ENCODE measurements around the gene SGCG.
"Not testable (repeated sequence)": the region's sequence is repeated elsewhere in the genome, so short reads cannot be mapped to it uniquely, and the experiment has no call there.

The SGCG gene

DNA sequence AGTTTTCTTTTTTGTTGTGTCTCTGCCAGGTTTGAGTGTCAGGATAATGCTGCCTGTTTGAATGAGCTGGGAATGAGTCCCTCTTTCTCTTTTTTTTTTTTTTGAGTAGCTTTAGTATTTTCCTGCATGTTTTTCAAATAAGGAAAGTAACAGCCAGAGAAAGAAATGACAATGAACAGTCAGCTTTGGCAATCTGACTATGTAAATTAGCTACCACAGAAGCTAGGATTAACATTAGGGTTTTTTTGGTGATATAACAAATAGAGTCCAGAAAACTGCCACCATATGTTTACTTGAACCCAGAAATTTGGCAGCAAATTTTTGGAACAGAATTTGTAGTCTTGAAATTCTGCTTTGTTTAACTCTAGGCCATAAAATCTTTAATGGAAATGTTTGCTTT, 50.5 kb downstream of the SGCG start:
- DNase-seq, result no peak

DNA sequence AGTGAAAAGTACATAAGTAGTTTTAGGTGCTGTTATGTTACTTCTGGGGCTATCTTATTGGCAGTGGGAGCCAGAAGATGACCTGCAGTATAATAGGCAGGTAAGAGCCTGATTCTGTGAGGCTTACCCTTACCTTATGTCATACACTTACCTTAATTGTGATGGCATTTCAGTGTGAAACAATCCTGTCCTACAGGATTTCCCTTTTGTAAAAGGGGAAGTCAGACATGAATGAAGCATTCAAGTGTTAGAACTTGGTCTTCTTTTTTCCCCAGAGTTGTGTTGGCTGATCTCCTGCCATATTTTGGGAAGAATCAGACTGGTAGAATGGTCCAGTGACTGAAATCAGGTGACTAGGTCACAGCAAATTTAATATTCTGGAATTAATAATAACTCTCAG, 55.2 kb downstream of the SGCG start:
- no peak for DNase-seq

DNA sequence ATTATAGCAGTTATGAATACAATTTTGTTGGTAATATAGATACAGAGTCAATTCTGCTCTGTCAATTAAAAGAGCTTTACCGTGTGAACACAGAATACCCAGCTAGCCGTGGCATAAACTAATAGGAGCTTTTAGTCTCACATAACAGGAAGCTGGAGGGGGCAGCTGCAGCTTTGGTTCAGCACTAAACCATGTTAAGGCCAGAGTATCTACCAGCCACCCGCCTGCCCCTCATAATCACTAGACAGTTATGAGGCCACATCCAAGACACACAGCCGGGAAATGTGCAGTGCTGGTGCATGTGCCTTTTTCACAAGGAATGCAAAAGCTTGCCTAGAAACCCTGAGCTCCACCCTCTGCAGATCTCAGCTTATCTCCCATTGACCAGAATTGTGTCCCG, 62.3 kb downstream of the SGCG start:
- no peak for DNase-seq

DNA sequence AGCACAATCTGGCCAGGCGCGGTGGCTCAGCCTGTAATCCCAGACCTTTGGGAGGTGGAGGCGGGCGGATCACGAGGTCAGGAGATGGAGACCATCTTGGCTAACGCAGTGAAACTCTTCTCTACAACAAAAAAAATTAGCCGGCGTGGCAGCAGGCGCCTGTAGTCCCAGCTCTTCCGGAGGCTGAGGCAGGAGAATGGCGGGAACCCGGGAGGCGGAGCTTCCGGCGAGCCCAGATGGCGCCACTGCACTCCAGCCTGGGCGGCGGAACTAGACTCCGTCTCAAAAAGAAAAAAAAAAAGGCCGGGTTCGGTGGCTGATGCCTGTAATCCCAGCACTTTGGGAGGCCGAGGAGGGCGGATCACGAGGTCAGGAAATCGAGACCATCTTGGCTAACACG, 67.6 kb downstream of the SGCG start:
- DNase-seq, result not testable (repeated sequence)

DNA sequence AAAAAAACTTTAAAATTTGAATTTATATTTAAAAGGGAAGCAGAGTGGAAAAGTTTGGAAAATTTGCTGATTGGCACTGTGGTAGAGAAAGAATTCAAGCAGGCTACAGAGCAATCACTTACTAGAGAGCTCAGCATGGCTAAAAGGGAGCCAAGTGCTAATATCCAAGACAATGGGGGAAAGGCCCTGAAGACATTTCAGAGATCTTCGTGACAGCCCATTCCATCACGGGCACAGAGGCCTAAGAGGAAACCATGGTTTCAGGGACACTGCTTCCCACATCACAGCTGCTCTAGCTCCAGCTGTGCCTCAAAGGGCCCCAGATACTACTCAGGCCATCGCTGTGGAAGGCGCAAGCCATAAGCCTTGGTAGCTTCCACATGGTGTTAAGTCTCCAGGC, 73.7 kb downstream of the SGCG start:
- DNase-seq, result no peak

DNA sequence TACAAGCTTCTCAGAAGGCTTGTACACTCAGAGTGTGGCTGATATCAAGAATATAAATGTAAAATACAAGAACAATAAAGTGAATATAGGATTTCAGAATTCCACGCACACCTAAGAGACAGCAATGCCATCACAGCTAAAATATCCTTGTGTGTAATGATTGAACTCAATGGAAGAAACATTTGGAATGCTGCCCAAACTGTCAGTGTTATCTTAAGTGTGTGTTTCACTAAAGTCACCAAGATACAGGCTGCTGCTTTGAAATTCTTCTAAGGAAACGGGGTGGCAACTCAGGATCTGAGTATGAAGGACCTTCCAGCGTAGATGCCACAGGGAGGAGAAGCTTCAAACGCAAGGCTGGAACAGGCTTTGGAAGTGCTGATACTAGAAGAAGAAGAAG, 86.8 kb downstream of the SGCG start:
- no peak for DNase-seq

DNA sequence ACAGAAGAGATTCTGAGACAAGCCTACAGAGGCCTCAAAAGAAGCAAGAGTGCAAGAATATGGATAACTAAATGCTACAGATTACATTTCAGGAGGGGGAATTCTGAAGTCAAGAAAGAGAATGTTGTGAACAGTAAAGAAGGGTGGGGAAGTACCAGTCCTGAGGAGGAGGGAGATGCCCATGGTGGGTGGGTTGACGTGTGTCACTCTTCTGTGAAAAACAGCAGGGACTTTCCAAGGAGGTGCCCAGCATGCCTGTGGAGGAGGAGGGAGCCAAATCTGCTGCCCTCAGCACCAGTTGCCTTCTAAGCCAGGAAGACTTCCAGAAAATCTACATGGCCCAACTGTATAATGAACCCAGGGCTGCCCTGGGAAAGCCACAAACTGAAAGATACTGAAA, 87.7 kb downstream of the SGCG start:
- no peak for DNase-seq

DNA sequence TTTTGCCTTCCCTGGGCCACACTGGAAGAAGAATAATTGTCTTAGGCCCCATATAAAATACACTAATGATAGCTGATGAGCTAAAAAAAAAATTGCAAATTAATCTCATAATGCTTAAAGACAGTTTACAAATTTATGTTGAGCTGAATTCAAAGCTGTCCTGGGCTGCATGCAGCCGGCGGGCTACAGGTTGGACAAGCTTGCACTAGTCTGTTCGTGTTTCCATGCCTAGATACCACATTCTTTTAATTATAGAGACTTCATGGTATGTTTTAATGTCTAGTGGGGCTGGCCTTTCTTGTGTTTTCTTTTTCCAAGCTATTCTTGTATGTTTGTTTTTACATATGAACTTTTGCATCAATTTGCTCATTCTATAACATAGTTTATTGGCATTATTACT, 90.6 kb downstream of the SGCG start:
- DNase-seq, result no peak

DNA sequence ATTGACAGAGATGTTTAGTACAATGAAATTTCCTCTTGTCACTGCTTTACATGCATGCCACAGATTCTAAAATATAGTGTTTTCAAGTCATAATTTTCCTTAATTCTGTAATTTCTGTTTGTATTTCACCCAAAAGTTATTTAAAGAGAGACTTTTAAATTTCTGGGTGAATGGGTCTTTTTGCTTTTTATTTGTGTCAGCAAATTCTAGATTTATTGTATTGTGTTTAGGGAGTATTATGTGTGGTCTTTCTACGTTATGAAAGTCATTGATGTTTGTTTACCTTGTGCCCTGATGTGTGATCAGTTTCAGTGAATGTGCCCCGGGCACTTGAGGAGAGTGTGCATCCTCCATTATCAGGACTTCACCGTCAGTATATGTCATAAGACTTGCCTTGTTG, 92.7 kb downstream of the SGCG start:
- no peak for DNase-seq

DNA sequence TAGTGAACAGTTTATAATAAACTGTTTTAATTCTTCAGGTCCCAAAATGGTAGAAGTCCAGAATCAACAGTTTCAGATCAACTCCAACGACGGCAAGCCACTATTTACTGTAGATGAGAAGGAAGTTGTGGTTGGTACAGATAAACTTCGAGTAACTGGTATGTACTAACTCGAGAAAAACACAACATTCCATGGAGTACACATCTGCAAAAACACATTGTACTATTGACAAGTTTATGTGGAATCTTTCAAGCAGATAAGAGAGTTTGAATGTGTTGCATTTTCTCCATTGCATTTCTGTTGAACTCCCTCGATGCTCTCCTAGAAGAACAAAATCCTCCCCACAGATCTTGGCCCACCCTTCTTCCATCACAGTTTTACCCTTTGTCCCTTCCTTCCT, 98.5 kb downstream of the SGCG start:
- DNase-seq, result no peak

DNA sequence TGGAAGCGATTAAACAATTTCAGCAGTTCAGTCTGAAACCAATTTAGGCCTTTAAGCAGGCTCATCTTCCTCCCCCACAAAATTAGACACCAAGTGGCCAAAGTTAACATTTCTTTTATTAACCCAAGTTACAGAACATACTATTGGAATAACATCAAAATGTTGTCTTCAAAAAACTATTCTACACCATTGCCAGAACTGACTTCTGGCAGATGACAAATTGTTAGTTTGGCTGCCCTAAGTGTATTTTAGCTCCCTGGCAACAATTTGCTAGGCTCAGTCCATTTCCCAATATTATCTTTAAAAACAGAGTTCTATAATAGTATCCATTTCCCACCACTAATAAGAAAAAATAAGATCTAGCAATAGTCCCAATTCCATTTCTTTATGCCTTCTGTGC, 107.8 kb downstream of the SGCG start:
- no peak for DNase-seq

DNA sequence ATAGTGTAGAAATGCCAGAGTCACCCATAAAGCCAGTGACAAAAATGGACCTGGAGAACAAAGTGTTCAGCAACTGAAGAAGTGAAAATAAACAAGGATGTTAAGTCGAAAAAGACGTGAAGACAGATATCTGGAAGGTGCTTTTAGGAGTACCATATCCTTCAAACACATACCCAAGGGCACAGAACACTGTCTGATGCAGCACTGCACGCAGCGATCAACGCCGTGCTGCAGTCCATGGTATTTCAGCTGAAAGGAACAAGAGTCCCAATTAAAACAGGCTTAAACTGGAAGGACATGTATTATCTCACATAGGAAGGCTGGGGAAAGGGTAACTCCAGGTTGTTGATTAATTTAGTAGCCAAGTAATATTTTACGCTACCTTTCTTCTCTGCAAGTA, 108.2 kb downstream of the SGCG start:
- DNase-seq, result no peak

DNA sequence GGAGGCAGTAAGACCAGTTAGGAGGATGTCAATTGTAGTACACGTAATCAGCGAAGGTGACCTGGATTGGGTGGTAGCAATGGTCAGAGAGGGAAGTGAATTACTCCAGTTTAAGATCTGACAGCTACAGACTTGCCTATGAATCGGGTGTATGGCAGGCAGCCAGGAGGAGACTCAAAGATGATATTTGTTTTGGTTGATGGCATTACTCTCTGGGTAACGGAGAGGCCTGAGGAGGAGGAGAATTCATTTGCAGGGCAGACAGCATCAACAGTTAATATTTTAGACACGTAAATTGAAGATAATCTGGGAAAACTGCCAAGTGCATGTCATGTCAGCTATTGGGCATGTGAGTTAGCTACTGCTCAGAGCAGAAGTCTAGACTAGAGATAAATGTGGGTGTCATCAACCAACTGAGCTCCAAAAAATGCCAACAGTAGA, 109.2 kb downstream of the SGCG start:
- DNase-seq, result no peak

DNA sequence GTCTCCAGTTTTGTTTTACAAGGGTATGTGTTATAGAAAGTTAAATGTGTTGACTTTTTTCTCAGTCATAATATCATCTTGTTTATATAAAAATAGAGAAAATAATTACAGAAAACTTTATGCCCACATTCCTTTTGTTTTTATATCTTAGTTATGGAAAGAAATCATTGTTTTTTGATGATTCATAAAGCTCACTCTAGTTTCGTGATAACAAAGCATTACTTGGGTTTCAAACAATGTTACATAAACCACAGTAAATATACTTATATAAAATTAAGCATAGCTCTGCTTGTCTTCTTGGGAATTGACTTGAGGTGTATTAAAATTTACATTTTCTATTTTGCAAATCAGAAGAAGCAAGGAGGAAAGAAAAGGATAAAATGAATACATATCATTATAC, 111.8 kb downstream of the SGCG start:
- no peak for DNase-seq

DNA sequence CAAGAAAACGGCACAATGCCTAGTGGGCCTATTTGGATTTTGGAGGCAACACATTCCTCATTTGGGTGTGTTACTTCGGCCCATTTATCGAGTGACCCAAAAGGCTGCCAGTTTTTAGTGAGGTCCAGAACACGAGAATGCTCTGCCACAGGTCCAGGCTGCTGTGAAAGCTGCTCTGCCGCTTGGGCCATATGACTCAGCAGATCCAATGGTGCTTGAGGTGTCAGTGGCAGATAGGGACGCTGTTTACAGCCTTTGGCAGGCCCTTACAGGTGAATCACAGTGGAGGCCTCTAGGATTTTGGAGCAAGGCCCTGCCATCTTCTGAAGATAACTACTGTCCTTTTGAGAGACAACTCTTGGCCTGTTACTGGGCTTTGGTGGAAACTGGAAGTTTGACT, 134.1 kb downstream of the SGCG start:
- DNase-seq, result not testable (repeated sequence)

DNA sequence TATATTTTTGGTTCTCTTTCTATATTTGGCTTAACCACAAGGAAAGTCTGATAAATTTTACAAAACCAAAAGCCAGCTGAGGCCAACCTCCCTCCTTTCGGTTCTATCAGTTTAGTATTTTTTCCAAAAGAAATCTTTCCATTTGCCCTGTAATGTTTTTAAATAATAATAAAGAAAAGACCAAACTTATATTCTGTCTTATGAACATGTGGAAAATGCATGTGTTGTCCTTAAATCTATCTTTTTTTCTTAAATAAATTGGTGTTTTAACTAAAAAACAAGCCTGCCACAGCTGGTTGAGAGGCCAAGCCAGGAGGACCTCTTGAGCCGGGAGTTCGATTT, 139.1 kb downstream of the SGCG start:
- no peak for DNase-seq

DNA sequence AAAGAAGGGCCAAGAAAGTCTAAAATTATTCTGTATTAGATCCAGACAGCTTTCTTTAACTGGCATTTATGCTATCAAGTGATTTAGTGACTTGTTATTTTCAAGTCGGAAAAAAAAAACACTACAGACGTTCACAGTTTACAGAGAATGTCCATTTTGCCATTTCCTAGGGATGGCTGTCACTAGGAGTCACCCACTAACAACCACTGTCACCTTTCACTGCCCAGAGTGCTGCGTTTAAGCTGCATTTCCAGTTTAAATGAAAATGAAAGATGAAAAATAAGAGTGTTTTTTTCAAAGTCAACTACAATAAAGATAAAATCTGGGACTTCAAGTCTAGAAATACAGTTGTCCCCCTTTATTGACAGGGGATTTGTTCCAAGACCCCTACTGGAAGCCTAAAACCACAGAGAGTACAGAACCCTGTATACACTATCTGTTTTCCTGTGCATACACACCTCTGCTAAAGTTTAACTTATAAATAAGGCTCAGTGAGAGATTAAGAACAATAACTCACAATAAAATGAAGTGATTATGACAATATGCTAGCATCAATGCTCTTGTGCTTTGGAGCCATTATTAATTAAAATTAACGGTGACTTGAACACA, 140.3 kb downstream of the SGCG start:
- no peak for DNase-seq

DNA sequence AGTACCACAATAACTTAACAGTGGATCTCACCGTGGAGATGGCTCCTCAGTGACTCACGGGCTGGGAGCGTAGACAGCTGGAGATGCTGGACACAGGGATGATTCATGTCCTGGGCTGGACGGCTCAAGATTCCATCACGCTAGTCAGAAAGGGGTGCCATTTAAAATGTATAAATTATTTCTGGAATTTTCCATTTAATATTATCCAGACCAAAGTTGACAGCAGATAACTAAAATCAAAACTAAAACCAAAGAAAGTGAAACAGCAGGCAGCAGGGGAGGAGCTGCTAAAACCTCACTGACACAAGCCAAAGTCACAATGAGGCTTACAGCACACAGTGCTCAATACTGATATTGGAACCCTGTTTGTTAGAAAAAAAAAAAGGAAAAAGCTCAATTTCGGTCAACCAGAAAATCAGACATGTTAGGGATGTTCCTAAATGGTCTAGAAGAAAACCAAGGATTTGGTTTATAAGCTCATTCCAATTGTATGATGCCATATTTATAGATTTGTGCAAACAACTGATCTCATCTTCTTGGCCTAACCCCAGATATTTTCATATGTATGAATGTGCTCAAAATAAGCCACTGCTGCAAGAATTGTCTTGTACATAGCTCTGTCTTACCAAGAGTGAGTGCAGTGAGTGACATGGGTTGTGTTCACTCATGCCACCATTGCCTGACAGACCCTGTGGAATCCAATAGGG, 140.9 kb downstream of the SGCG start:
- no peak for DNase-seq

DNA sequence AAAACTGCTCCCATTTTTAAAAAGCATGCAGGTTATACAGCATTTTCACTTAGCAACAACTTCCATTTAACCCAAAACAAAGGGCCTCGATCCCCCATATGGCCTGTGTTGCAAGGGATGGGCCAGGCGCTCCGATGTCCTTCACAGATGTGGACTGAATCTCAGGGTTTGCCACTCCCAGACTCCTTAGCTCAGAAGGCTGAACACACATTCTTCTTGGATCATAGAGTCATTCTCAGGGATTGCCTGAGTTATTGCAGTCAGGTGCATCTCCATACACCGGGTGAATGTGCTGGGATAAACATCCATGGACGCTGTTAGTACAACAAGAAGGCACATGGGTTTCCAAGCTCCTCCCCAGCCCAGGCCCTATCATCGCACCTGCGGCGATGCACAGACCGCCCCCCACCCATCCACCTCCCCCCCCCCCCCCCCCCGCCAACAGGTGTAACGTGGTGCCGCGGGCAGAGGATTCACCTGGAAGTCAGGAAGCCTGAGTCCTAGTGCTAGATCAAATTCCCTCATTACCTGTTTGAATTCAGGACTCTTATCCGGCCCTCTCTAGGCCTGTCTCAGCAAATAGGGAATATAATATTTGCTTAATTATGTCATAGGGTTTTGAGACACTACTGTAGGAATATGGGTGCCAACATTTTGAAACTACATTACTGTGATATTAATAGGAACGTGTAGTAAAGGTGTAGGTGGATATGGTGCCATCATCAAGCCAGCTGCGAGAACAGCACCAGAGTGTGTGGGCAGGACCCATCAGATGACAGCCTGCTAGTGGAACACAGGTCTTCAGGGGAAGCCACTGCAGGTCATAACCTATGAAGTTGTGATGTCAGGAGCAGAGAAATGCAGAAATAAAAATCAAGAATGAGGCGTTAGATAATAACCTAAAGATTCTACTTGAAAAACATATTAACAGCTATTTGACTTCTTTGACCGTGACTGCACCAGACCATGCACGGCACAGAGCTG, 141.9 kb downstream of the SGCG start:
- no peak for DNase-seq

DNA sequence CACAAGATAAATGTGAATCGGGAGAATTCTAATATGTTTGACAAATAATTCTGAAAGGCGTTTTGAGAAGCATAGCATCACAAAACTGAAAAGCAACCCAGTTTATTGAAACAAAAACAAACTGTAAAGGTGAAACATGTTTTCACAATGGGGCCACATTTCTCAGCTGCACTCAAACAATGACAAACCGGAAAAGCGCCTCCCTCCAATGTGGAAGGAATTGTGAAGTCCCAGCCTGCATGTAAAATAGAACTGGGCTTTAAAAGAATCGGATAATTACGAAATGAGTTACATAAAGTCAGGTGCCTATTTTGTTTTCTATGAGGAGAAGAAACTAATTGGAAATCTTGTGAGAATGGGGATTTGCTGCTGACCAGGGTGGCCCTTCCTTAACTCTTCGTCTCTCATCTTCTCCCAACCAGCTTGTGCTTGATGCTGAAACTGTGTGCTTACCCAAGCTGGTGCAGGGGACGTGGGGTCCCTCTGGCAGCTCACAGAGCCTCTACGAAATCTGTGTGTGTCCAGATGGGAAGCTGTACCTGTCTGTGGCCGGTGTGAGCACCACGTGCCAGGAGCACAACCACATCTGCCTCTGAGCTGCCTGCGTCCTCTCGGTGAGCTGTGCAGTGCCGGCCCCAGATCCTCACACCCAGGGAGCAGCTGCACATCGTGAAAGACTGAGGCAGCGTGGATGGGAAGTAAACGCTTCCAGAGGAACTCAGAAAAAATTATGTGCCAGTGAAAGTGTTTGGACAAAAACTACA, 143.3 kb downstream of the SGCG start:
- DNase-seq, result no peak

DNA sequence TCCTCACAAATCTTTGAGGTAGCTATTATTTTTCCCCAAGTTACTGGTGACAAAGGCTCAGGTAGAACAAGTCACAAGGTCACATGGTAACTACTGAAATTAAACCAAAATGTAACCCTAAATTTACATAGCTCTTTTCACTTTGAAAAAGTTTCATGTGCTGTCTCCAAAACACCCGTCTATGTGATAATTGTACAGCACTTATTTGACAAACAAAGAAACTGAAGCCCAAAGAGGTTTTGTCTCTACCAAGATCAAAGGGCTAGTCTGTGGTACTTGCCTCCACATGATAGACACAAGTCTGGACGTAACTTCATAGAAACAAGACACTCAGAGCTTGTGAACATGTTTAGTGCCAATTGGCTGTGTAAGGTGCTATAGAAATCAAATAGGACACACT, 144.4 kb downstream of the SGCG start:
- DNase-seq, result no peak

DNA sequence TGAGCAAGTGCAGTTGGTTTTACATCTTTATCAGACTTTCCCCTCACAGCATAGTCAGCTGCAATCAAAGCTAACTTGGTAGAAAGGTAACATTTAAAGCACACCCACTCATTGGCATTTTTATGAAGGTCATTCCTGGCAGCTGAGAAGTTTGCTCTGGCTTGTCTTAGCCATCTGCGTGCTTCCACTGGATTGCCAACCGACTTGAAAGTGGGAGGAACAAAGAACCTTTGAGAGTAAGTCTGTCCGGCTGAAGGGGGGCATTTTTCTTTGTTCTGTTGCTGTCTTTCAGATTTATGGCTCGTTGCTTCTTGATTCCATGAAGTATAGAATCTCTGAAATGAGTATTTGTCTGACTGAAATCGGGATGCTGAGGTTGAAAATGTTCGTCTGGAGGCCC, 149.6 kb downstream of the SGCG start:
- no peak for DNase-seq

DNA sequence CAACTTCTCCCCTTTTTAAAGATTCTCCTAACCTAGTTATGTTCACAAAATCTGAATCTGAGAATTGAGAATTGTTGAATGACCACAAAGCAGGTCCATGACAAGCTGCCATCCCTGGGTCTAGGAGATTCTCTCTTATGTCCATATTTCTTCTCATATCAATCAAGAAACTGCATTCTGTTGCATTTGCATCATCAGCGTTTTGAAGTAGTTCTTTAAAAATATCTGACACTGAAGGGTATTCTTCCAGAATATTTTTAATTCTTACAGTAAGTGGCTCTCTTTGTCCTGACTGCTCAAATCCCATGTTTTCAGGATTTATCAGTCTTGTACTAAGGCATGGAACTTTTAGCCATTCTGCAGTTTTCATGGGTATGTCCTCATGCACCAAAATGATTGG, 158.4 kb downstream of the SGCG start:
- no peak for DNase-seq

Data from hematopoietic multipotent progenitor cell treated with erythropoietin and hydrocortisone succinate and interleukin-3 and kit ligand, for 8 days (in vitro differentiated cells).